GM10847 (cell line): ENCODE data around the gene RGS3.

Source experiments
- POLR2A ChIP-seq: IDR thresholded peaks from 2 replicates; pipeline ENCODE4 v1.6.1; 2011; ENCODE audit not compliant: insufficient read length; ENCODE audit errors: extremely low read depth

Gene RGS3

GRCh38 chr9:113581865-113582697 lies 118.6 kb downstream of the RGS3 start:
- TF ChIP-seq POLR2A = no peak

- TF ChIP-seq POLR2A = no peak
Observed at GRCh38 chr9:113582698-113583200, 119.2 kb downstream of the RGS3 start.

- TF ChIP-seq POLR2A = no peak
Observed at GRCh38 chr9:113583511-113584427, 120.2 kb downstream of the RGS3 start.

- no peak for TF ChIP-seq POLR2A
Observed at GRCh38 chr9:113584428-113585084, 121.0 kb downstream of the RGS3 start.

- no peak for TF ChIP-seq POLR2A
Observed at GRCh38 chr9:113585085-113585442, 121.5 kb downstream of the RGS3 start.

- no peak for TF ChIP-seq POLR2A
Observed at GRCh38 chr9:113585555-113585954, 122.0 kb downstream of the RGS3 start.

- no peak for TF ChIP-seq POLR2A
Observed at GRCh38 chr9:113587471-113588031, 124.0 kb downstream of the RGS3 start.

- no peak for TF ChIP-seq POLR2A
Observed at GRCh38 chr9:113588242-113588810, 124.8 kb downstream of the RGS3 start.

GRCh38 chr9:113588936-113589335 lies 125.4 kb downstream of the RGS3 start:
- TF ChIP-seq POLR2A = no peak

GRCh38 chr9:113589407-113589806 lies 125.9 kb downstream of the RGS3 start:
- TF ChIP-seq POLR2A = no peak

- no peak for TF ChIP-seq POLR2A
Observed at GRCh38 chr9:113589890-113590289, 126.4 kb downstream of the RGS3 start.

GRCh38 chr9:113590389-113590788 lies 126.9 kb downstream of the RGS3 start:
- TF ChIP-seq POLR2A = no peak

- no peak for TF ChIP-seq POLR2A
Observed at GRCh38 chr9:113590991-113591898, 127.7 kb downstream of the RGS3 start.

- no peak for TF ChIP-seq POLR2A
Observed at GRCh38 chr9:113591899-113592625, 128.5 kb downstream of the RGS3 start.
